Measurements from ENCODE around the gene SPDYE16. TPM values are rescaled to one million over a fixed set of nuclear protein-coding genes. Genes with fewer than 3 reads are reported as not detected.
"Not testable (repeated sequence)": the region's sequence is repeated elsewhere in the genome, so short reads cannot be mapped to it uniquely, and the experiment has no call there.

The SPDYE16 gene
- total RNA-seq, 1 experiment from 2014 or later, result not detected

DNA sequence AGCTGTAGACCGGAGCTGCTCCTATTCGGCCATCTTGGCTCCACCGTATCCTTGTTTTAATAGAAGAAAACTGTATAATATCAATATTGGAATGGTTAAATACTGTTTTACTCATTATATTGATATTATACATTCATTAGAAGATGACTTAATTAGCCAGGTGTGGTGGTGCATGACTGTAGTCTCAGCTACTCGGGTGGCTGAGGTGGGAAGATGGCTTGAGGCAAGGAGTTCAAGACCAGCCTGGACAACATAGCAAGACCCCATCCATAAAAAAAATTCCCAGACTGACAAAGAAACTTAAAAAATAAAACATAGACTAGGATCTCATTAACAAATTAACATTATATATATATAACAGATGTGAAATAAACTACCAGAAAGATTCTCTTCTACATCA lies 24.2 kb upstream of the SPDYE16 start:
- no CpG with 5 or more reads among the region's 4 CpGs for WGBS (ENCODE audit: extremely low coverage, insufficient read length, low lambda C conversion rate)
- H3K9ac ChIP-seq (ENCODE audit: extremely low read depth, insufficient read length, low read length), result not testable (repeated sequence)

GRCh38 chr7:76565001-76565400 lies 21.9 kb upstream of the SPDYE16 start:
- not testable (repeated sequence) for H3K79me1 ChIP-seq (ENCODE audit: insufficient read depth, low read depth, low read length, poor library complexity, severe bottlenecking); H3K18ac ChIP-seq (ENCODE audit: insufficient read length, low read depth, low read length); DNase-seq; H4K8ac ChIP-seq (replicated peaks; ENCODE audit: insufficient read length, low read depth, low read length); H3K23me2 ChIP-seq (ENCODE audit: insufficient read length, low read depth, low read length, poor library complexity, severe bottlenecking); H3K4me1 Mint-ChIP-seq; H2BK15ac ChIP-seq (ENCODE audit: low read depth, low read length); H3K4me2 ChIP-seq (ENCODE audit: insufficient read depth, insufficient read length, low read length); H3K4me1 ChIP-seq (ENCODE audit: insufficient read depth, low read length); H3K27me3 Mint-ChIP-seq (ENCODE audit: low read depth); H3T11ph ChIP-seq (ENCODE audit: low read length); H2BK120ac ChIP-seq (ENCODE audit: low read depth, low read length, poor library complexity, severe bottlenecking); H3K27me3 ChIP-seq (ENCODE audit: insufficient read depth, low read length); H2BK20ac ChIP-seq (ENCODE audit: low read depth, low read length, poor library complexity, severe bottlenecking); H3K23ac ChIP-seq (ENCODE audit: insufficient read length, low read depth, low read length); H3K9ac ChIP-seq (ENCODE audit: extremely low read depth, insufficient read length, low read length); H3K14ac ChIP-seq (ENCODE audit: insufficient read depth, low read length); H3K4me3 Mint-ChIP-seq; H3K79me2 ChIP-seq (ENCODE audit: insufficient read depth, low read length); H3K56ac ChIP-seq (ENCODE audit: insufficient read length, low read depth, low read length); H2AK5ac ChIP-seq (ENCODE audit: insufficient read length, low read length); H4K5ac ChIP-seq (ENCODE audit: insufficient read length, low read depth, low read length); H2BK12ac ChIP-seq (ENCODE audit: insufficient read length, low read depth, low read length); H3K27ac ChIP-seq (ENCODE audit: insufficient read length, low read depth, low read length); H4K20me1 ChIP-seq (ENCODE audit: control insufficient read depth, insufficient read depth, insufficient read length); H4K91ac ChIP-seq (ENCODE audit: insufficient read length, low read depth, low read length); H3K9me3 ChIP-seq (ENCODE audit: control insufficient read depth, low read depth, low read length); H2BK5ac ChIP-seq (ENCODE audit: insufficient read length, low read length); H3K4ac ChIP-seq (ENCODE audit: low read depth, low read length); H3K27ac Mint-ChIP-seq; H2AFZ ChIP-seq (ENCODE audit: low read length)
- peaks cover 38 to 48% (median 40%) of the 10 kb centered on the region in 3 experiments for H3K36me3 Mint-ChIP-seq (ENCODE audit: insufficient read depth in 1 of 3, low read depth in 3 of 3)
- WGBS (ENCODE audit: extremely low coverage, insufficient read length, low lambda C conversion rate), result no CpG with 5 or more reads among the region's 3 CpGs
- peaks cover 35 to 39% of the 10 kb centered on the region in 2 experiments for H3K9me3 Mint-ChIP-seq

More for the DNA sequence above, 24.2 kb upstream of the SPDYE16 start:
- not testable (repeated sequence) for H2BK120ac ChIP-seq (ENCODE audit: low read depth, low read length, poor library complexity, severe bottlenecking); H2BK20ac ChIP-seq (ENCODE audit: low read depth, low read length, poor library complexity, severe bottlenecking); H2AK5ac ChIP-seq (ENCODE audit: insufficient read length, low read length); H3K9me3 ChIP-seq (ENCODE audit: control insufficient read depth, low read depth, low read length); H3K56ac ChIP-seq (ENCODE audit: insufficient read length, low read depth, low read length); H3K23ac ChIP-seq (ENCODE audit: insufficient read length, low read depth, low read length); H2AFZ ChIP-seq (ENCODE audit: low read length); H3K4me2 ChIP-seq (ENCODE audit: insufficient read depth, insufficient read length, low read length); H3K4me3 Mint-ChIP-seq; H3K4me1 Mint-ChIP-seq; H4K5ac ChIP-seq (ENCODE audit: insufficient read length, low read depth, low read length); H2BK5ac ChIP-seq (ENCODE audit: insufficient read length, low read length); H3K27me3 ChIP-seq (ENCODE audit: insufficient read depth, low read length); H2BK15ac ChIP-seq (ENCODE audit: low read depth, low read length); H3K79me1 ChIP-seq (ENCODE audit: insufficient read depth, low read depth, low read length, poor library complexity, severe bottlenecking); H3K4me1 ChIP-seq (ENCODE audit: insufficient read depth, low read length); H2BK12ac ChIP-seq (ENCODE audit: insufficient read length, low read depth, low read length); H4K20me1 ChIP-seq (ENCODE audit: control insufficient read depth, insufficient read depth, insufficient read length); H3K27ac Mint-ChIP-seq; H3K27ac ChIP-seq (ENCODE audit: insufficient read length, low read depth, low read length); H4K91ac ChIP-seq (ENCODE audit: insufficient read length, low read depth, low read length); DNase-seq; H4K8ac ChIP-seq (replicated peaks; ENCODE audit: insufficient read length, low read depth, low read length); H3K18ac ChIP-seq (ENCODE audit: insufficient read length, low read depth, low read length); H3K79me2 ChIP-seq (ENCODE audit: insufficient read depth, low read length); H3T11ph ChIP-seq (ENCODE audit: low read length); H3K14ac ChIP-seq (ENCODE audit: insufficient read depth, low read length); H3K23me2 ChIP-seq (ENCODE audit: insufficient read length, low read depth, low read length, poor library complexity, severe bottlenecking); H3K4ac ChIP-seq (ENCODE audit: low read depth, low read length); H3K27me3 Mint-ChIP-seq (ENCODE audit: low read depth)
- H3K36me3 Mint-ChIP-seq (ENCODE audit: insufficient read depth in 1 of 3, low read depth in 3 of 3), result peaks cover 34 to 46% (median 38%) of the 10 kb centered on the region in 3 experiments
- H3K9me3 Mint-ChIP-seq, result peaks cover 31 to 34% of the 10 kb centered on the region in 2 experiments
